Ovary (tissue), 9 donors: ENCODE results near the gene GRID1. TPM values are rescaled to one million over a fixed set of nuclear protein-coding genes. Genes with fewer than 3 reads are reported as not detected.

Source experiments
- DNase-seq, 5 donors: peaks; one replicate each; pipeline ENCODE4 v3.0.0-alpha.2; 2019 to 2020
- H3K27ac ChIP-seq, 2 donors: fragments of 200-600 bp; one replicate each; pipeline versions ENCODE4 v1.5.1 to v1.8.0; 2019 to 2022
- H3K27me3 ChIP-seq: fragments of 200-600 bp; one replicate; pipeline ENCODE4 v1.8.0; 2022
- H3K36me3 ChIP-seq: fragments of 200-600 bp; sonication (generic); one replicate; pipeline ENCODE4 v1.5.1; 2019
- H3K4me1 ChIP-seq: one replicate; pipeline ENCODE4 v1.8.1; 2013; ENCODE audit warnings: mild to moderate bottlenecking, moderate library complexity; ENCODE audit not compliant: insufficient read depth
- H3K4me3 ChIP-seq: fragments of 200-600 bp; sonication (generic); one replicate; pipeline ENCODE4 v1.5.1; 2017
- H3K9me3 ChIP-seq, 2 donors: fragments of 200-600 bp in 1 of 2; sonication (generic) in 1 of 2; one replicate each; pipeline versions ENCODE4 v1.5.1 to v1.8.1; 2013 to 2019; ENCODE audit warnings: mild to moderate bottlenecking in 1 of 2, moderate library complexity in 1 of 2
- EP300 ChIP-seq: sonication (generic); formaldehyde crosslinking; IDR thresholded peaks from one replicate; pipeline ENCODE4 v1.6.1; 2017; ENCODE audit warnings: antibody characterized with exemption
- POLR2A ChIP-seq: fragments of 450-650 bp; IDR thresholded peaks from one replicate; pipeline ENCODE4 v1.6.1; 2017; ENCODE audit warnings: antibody characterized with exemption, mild to moderate bottlenecking, moderate library complexity
- WGBS, 3 donors: extraction: QIAGEN DNeasy Blood & Tissue Kit in 1 of 3; methylation state at CpG; one replicate each; pipeline versions ENCODE4 v1.1.5 to v1.1.7; 2013 to 2017; 5-methylcytosine and 5-hydroxymethylcytosine counted together
- intact Hi-C, 4 donors: fragments of 100-400 bp; cut with DNase I; formaldehyde crosslinking; loops; one replicate each; pipeline versions ENCODE4 v1.11.0 to v1.15.1; 2022 to 2023
- polyA plus RNA-seq, 2 donors: library from polyadenylated mRNA; stranded (reverse); fragments of 200-250 nt in 1 of 2; fragments of 350-450 nt in 1 of 2; fragmentation: Illumina TruSeq in 1 of 2; extraction: RNeasy Lipid Tissue Mini Kit (QIAGEN cat#74804) in 1 of 2; gene quantifications; one replicate each; pipeline ENCODE4 v1.2.3, GENCODE V29; 2013 to 2014
- total RNA-seq, 7 donors: library from RNA; depleted of rRNA in 2 of 7; stranded (reverse); fragments of >200 nt in 2 of 7; fragmentation: NEBNext Ultra II Directional in 3 of 7; extraction: Animal tissue kit (Norgen Biotek cat#: 25700) in 3 of 7; gene quantifications; one replicate each; pipeline versions ENCODE4 v1.1.0 to v1.2.4, GENCODE V29; 2016 to 2023
- TF ChIP-seq, protein P1 (sequence below), 3 donors: fragments of 450-650 bp in 2 of 3; fragments of 200-600 bp in 1 of 3; IDR thresholded peaks; one replicate each; pipeline versions ENCODE4 v1.5.1 to v1.8.0; 2016 to 2022; ENCODE audit warnings: antibody characterized with exemption in 3 of 3, mild to moderate bottlenecking in 1 of 3
- donor health status: DM: no; HTN: no; CAD: no; lungs with moderate emphysema.
- donor health status: DM: no; HTN: no; CAD: no.
- donor health status: Bipolar disorder and iron deficiency.
- donor health status: DM: yes; HTN: yes; CAD: no.
- donor health status: DM: no; HTN: no; CAD: no.
- donor health status: DM: yes; HTN: yes; CAD: no.

GRID1 gene
- total and polyA plus RNA-seq, 9 donors = 0.57 to 6.2 (median 1.8) TPM

DNA sequence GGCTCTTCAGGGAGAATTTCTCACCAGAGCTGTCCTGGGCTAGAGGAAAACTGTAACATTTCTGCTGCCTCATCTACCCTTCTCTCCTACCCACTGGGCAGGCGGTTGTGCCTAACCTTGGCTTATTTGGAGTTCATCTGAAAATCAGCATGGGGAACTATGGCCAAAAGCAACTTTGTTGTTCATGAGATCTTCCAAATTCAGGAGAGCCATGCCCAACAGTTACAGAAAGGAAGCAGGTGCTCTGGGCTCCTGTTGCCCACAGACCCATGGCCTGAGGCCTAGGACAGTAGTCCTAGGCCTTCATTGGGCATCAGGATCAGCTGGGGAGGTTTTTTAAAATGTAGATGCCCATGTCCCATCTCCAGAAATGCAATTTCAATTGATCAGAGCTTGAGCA, 85.2 kb downstream of the GRID1 start:
- no peak for TF ChIP-seq EP300
- intact Hi-C loops = no loop called here
- Histone ChIP-seq H3K27ac (no peak overlapping the region), H3K36me3 (no peaks in the 10 kb centered on the region), H3K9me3 (no peaks in the 10 kb centered on the region), H3K27me3 (no peaks in the 10 kb centered on the region), H3K4me1 (no peaks in the 10 kb centered on the region), H3K4me3 (no peak overlapping the region)
- no peak for DNase-seq
- WGBS, 3 donors = 69 to 90% (median 81%) methylated on average over 1 of the region's 1 CpG

DNA sequence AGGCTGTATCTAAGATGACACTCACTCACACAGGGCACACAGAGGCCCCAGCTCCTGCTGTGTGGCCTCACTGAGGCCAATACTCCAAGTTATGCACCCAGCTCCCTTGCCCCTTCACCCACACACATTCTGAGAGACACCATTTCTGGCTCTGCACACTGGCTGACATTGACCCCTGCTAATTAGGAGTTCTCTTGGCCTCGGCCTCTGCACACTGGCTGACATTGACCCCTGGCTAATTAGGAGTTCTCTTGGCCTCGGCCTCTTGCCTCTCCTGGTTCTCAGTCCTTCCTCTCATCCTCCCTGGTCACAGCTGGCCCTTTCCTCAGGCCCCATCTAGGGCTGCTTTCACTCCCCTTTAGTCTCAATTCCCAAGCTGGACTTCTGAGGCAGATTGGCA, 97.3 kb downstream of the GRID1 start:
- Histone ChIP-seq H3K4me1 (no peaks in the 10 kb centered on the region), H3K4me3 (no peak overlapping the region), H3K27ac (no peak overlapping the region), H3K27me3 (no peaks in the 10 kb centered on the region), H3K9me3 (no peaks in the 10 kb centered on the region), H3K36me3 (no peaks in the 10 kb centered on the region)
- TF ChIP-seq, protein P1, sequence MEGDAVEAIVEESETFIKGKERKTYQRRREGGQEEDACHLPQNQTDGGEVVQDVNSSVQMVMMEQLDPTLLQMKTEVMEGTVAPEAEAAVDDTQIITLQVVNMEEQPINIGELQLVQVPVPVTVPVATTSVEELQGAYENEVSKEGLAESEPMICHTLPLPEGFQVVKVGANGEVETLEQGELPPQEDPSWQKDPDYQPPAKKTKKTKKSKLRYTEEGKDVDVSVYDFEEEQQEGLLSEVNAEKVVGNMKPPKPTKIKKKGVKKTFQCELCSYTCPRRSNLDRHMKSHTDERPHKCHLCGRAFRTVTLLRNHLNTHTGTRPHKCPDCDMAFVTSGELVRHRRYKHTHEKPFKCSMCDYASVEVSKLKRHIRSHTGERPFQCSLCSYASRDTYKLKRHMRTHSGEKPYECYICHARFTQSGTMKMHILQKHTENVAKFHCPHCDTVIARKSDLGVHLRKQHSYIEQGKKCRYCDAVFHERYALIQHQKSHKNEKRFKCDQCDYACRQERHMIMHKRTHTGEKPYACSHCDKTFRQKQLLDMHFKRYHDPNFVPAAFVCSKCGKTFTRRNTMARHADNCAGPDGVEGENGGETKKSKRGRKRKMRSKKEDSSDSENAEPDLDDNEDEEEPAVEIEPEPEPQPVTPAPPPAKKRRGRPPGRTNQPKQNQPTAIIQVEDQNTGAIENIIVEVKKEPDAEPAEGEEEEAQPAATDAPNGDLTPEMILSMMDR (IDR thresholded peaks at IDR 0.05) = no peak
- no peak for TF ChIP-seq POLR2A
- no peak for TF ChIP-seq EP300
- DNase-seq = no peak
- intact Hi-C loops = no loop called here
- 28 to 48% (median 39%) methylated on average over 2 of the region's 2 CpGs for WGBS, 3 donors

DNA sequence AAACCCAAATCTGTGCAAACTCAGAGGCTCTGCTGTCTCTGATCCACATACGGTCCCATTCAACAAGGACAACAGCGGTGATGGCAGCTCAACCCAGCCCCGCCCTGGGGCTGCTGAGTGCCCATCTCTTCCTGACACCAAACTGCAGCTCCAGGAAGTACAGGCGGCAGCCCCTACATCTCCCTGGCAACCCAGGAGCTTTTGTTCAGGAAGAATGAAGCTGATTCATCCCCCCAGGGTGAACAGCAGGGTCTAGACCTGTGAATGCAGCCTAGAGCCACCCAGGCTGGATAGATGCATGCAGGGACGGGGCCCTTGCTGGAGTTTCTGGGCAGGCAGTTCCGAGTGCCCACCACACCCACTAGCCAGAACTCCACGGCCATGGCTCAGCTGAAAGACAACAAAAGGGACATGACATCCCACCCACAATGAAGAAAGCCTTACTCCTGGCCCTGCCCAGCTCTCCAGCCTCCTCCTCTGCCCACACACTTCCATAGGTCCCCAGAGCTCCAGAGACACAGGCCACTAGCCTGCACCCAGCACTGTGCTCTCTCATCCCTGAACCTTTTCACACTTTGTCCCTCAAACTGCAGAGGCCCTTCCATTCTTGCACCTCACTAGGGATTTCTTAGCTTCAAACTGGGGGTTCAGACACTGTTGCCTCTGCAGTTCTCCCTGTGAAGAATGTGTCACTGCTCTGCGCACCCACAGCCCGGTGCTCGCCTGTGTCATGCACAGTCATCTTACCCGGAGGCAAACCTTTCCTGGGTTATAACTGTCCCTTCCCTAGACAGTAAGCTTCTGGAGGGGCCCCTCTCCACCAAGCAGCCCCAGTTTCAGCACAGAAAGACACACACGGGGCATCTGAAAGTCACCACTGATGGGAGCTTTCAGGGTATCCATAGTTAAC, 99.1 kb downstream of the GRID1 start:
- 91 to 95% (median 93%) methylated on average over 12 of the region's 12 CpGs for WGBS, 3 donors
- no peak for DNase-seq
- H3K4me3 ChIP-seq = no peak overlapping the region
- no peaks in the 10 kb centered on the region for H3K9me3 ChIP-seq
- no peaks in the 10 kb centered on the region for H3K36me3 ChIP-seq
- intact Hi-C loops = no loop called here
- H3K27me3 ChIP-seq = no peaks in the 10 kb centered on the region
- no peaks in the 10 kb centered on the region for H3K4me1 ChIP-seq
- TF ChIP-seq, protein P1 (IDR thresholded peaks at IDR 0.05) = no peak
- no peak for TF ChIP-seq POLR2A
- TF ChIP-seq EP300 = no peak
- no peak overlapping the region for H3K27ac ChIP-seq

DNA sequence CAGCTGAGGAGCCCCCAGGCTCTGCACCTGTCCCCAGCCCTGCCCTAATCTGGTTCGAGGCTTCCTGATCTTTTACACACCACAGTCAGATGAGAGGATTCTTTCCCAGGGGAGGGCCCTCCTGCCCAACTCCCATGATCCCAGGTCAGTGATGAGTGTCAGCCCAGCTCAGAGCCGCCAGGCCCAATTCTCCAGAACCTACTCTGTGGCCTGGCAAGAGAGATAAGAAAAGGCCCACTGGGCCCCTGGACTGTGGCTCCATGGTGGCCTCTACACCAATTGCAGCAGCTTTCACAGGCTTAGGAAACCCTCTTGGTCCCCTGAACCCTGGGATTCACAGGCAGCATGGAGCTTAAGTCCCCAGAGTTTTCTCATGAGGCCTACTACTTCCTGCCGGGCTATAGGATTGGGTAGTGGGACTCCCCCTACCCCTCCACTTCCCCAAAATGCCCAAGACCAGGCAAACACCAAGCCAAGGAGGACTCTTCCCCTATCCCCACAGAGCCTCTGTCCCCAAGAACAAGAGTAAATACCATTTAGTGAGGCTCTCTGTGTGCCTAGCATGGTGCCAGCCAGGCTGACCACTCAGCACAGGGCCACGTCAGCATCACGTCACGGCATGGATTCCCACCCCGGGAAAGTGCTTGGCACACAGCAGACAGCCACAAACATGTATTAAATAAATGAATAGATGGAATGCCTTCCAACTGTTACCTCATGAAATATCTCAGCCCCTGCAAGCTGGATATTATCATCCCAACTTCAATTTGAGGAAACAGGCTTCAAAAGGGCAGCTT, 100.0 kb downstream of the GRID1 start:
- TF ChIP-seq, protein P1 (IDR thresholded peaks at IDR 0.05) = no peak
- TF ChIP-seq EP300 = no peak
- TF ChIP-seq POLR2A = no peak
- Histone ChIP-seq H3K4me3 (no peak overlapping the region), H3K4me1 (no peaks in the 10 kb centered on the region), H3K9me3 (no peaks in the 10 kb centered on the region), H3K36me3 (no peaks in the 10 kb centered on the region), H3K27me3 (no peaks in the 10 kb centered on the region), H3K27ac (no peak overlapping the region)
- no peak for DNase-seq
- 90 to 95% (median 91%) methylated on average over 7 of the region's 7 CpGs for WGBS, 3 donors
- intact Hi-C loops = no loop called here

DNA sequence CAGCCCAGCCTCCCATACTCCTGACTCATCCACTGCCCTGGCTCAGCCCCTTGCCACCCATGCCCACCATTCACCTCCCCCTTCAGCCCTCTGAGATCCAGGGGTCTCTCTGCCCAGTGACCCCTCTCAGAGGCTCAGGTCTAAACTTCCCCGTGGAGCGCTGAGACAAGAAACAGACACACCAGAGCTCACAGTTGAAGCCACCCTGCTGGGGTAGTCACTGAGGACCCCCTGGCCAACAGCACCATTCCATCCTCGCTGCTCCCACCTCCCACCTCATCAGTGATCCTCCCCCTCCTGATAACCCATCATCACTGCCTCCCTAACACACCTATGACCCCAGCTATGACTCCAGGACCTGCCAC, 100.7 kb downstream of the GRID1 start:
- H3K36me3 ChIP-seq = no peaks in the 10 kb centered on the region
- no peak for DNase-seq
- H3K27me3 ChIP-seq = no peaks in the 10 kb centered on the region
- H3K4me3 ChIP-seq = no peak overlapping the region
- no peaks in the 10 kb centered on the region for H3K9me3 ChIP-seq
- no peak for TF ChIP-seq EP300
- TF ChIP-seq, protein P1 (IDR thresholded peaks at IDR 0.05) = no peak
- TF ChIP-seq POLR2A = no peak
- intact Hi-C loops = no loop called here
- H3K27ac ChIP-seq = no peak overlapping the region
- 56 to 75% (median 63%) methylated on average over 3 of the region's 3 CpGs for WGBS, 3 donors
- no peaks in the 10 kb centered on the region for H3K4me1 ChIP-seq
